GM18507 (cell line): ENCODE data around the gene REG1B.
"Not testable (repeated sequence)": the region's sequence is repeated elsewhere in the genome, so short reads cannot be mapped to it uniquely, and the experiment has no call there.

Experiments
- DNase-seq: peaks from one replicate; pipeline ENCODE4 v3.0.0; 2011; ENCODE audit warnings: low read depth; ENCODE audit not compliant: insufficient read length; ENCODE audit errors: extremely low spot score
- FAIRE-seq: peaks from 2 replicates; lab custom pipeline; 2011; peaks lifted over from hg19 to GRCh38; lab: Jason Lieb, UNC

REG1B gene

DNA sequence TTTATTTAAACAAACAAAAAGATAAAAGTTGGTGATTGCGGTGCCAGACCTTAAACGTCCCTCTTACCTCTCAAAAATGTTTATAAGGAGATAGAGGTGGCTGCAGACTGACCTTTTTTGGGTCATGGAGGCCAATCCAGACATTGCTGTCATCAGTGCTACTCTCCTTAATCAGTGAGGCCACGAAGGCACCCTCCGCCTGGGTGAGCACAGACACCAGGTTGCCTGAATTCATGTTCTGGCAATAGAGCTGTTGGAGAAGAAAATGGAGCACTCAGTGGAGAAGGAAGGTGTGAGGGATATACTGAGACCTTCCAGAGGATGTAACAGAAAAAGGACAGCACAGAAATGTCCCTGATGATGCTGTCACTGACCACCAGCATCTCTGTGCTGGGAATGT is 1.5 kb downstream of the REG1B start:
- no peak for FAIRE-seq

DNA sequence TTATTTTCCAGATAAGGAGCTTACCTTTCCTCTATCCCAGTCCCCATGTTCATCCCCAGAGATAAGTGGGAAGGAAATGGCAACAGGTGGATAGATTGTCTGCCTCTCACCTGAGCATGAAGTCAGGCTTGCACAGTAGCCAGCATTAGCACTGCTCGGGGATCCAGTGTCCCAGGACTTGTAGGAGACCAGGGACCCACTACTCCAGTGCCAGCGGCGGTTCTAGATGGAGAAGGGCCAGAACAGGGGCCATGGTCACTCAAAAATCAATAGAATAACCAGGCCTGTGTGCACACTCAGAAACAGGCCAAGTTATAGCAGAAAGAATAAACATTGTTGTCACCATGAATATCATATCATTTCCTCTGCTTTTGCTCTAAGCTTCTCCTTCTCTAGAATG is 2.4 kb downstream of the REG1B start:
- DNase-seq, result no peak
- no peak for FAIRE-seq

More for the DNA sequence above, 1.5 kb downstream of the REG1B start:
- DNase-seq, result no peak

DNA sequence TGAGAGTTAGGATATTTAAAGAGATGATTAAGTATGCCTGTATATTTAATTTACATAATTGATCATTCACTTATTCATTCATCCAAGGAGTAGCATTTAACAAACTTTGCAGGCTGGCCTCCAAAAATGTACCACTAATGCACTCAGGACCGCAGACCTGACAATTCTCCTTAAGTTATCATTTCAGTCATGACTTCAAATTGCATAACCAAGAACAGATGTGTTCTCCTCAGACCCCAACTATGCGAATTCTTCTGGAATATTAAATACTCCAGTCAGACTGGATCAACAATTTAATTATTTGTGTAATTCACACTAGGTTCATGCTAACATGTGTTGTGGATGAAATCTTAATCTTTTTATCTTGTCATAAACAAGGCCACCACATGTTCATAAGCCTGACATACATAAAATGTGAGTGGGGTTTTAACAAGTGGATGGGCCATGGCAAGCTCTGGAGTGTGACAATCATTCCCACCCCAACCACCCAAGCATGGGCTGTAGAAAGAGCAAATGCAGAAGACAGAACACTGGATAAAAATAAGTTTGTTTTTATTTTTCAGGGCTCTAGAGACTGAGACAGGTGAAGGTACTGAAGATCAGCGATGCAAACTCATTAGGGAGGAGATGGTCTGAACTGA is 3.2 kb downstream of the REG1B start:
- DNase-seq (no peak), FAIRE-seq (no peak)

DNA sequence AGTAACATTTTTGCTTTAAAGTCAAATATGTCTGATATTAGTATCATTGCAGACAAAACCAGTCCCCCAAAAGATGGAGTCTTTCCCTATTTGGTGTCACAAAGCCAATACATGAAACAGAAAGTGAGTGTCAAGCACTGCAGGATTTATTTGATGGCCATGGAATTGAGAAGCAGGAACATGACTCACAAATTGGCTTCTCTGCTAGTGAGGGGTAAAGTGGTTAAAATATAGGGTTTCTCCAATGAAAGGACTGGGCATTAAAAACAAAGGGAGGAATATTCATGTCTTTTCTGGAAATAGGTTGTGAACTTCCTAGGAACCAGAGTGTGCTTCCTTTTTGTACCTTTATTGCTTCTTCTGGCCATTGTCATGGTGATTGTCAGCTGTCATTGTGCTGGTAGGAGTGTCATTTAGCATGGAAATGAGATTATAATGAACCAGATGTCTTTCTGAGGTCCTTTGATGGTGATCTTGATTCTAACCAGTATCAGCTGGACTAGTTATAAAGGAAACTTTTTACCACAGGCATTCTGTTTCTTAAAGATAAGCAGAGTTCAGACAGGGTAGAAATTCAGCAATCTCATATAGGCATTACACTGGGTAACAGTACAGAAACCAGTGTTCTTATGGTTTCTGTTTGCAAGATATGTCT is 4.1 kb downstream of the REG1B start:
- FAIRE-seq, result no peak

DNA sequence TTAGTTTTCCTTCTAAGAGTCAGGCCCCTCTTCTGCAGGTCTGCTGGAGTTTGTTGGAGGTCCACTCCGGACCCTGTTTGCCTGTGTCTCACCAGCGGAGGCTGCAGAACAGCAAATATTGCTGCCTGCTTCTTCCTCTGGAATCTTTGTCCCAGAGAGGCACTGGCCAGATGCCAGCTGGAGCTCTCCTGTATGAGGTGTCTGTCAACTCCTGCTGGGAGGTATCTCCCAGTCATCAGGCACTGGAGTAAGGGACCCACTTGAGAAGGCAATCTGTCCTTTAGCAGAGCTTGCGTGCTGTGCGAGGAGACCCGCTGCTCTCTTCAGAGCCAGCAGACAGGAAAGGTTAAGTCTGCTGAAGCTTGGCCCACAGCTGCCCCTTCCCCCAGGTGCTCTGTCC is 4.8 kb downstream of the REG1B start:
- FAIRE-seq, result no peak
- DNase-seq, result no peak

More for the DNA sequence above, 4.1 kb downstream of the REG1B start:
- DNase-seq, result no peak

DNA sequence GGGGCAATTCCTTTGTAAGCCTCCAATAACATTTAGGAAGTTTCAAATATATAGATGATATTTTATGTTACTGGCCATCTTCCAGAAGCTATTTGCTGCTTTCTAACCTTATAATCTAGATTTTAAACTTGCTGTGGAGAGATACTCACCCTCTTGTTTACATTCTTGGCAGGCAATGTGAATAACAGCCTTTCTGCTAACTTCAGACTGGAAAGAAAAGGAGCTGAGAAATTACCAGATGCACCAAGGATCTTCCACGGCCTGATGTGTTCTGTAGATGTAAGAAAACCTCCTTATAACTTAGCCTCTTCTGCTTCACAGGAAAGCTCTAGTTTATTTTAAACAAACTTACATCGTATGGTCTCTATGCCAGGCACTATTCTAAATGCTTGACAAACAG is 16.7 kb downstream of the REG1B start:
- FAIRE-seq (no peak), DNase-seq (no peak)

DNA sequence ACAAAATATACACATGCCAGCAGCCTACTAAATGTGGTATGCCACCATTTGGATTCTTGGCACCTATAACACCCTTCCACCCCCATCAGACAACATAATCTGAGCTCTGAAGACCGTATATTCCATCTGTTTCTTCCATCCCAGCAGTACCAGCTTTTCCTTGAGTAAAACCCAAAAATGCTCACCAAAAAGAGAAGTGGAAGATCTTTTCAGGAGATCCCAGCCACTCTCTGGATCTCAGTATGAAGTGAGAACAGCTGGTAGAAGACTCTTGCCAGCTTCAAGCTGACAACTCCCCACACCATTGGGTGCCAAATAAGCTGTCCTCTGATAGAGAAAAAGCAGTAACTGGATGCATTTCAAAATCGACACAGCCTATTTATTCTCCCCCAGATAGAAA is 22.6 kb downstream of the REG1B start:
- no peak for DNase-seq
- FAIRE-seq, result no peak

DNA sequence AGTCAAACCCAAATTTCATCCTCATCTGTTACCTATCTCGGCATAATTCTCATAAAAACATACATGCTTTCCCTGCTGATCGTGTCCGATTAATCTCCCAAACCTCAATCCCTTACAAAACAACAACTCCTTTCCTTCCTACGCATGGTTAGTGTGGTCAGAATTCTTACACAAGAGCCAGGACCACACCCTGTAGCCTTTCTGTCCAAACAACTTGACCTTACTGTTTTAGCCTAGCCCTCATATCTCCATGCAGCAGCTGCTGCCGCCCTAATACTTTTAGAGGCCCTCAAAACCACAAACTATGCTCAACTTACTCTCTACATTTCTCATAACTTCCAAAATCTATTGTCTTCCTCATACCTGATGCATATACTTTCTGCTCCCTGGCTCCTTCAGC is 33.0 kb downstream of the REG1B start:
- not testable (repeated sequence) for FAIRE-seq, DNase-seq

DNA sequence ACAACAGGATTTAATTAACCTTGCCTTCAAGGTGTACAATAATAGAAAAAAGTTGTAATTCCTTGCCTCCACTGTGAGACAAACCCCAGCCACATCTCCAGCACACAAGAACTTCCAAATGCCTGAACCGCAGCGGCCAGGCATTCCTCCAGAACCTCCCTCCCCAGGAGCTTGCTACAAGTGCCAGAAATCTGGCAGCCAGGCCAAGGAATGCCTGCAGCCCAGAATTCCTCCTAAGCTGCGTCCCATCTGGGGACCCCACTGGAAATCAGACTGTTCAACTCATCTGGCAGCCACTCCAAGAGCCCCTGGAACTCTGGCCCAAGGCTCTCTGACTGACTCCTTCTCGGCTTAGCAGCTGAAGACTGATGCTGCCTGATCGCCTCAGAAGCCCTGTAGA is 34.3 kb downstream of the REG1B start:
- not testable (repeated sequence) for FAIRE-seq, DNase-seq

DNA sequence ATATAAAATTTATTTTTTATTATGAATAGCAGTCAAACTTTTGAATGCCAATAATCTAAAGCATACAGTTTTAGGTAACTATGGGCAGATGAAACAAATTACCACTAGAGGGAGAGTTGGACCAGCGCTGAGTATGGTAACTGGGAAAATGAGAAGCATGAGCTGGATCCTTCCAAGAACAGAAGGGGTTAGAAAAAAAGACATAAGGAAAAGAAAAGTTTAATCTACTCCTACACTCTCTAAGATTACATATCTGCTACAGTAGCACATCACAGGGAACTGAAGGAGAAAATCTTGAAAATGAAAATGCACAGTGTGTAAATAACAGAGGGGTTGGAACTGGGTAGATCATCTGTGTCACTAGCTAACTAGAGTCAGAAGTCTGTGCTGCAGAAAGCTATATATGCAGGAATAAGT is 46.8 kb downstream of the REG1B start:
- FAIRE-seq (no peak), DNase-seq (no peak)

DNA sequence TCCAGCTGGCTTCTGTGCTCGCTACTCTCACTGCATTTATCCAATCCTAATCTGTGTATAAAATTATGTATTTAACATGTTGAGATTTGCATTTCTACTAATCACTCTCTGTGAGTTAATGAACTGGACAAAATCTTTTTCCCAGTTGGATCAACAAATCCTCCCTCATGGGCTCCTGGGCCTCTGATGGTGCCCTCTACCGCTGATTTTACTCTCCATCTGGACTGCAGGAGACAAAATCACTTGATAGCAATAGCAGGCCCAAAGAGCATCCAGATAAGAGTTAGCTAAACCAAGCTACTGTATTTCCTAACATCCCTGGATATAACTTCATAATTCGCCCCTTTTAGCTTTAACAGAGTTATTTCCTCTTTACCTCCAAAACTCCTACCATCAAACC is 47.8 kb downstream of the REG1B start:
- no peak for FAIRE-seq
- no peak for DNase-seq
